Measurements from ENCODE around the gene GRIP2.

The GRIP2 gene

DNA sequence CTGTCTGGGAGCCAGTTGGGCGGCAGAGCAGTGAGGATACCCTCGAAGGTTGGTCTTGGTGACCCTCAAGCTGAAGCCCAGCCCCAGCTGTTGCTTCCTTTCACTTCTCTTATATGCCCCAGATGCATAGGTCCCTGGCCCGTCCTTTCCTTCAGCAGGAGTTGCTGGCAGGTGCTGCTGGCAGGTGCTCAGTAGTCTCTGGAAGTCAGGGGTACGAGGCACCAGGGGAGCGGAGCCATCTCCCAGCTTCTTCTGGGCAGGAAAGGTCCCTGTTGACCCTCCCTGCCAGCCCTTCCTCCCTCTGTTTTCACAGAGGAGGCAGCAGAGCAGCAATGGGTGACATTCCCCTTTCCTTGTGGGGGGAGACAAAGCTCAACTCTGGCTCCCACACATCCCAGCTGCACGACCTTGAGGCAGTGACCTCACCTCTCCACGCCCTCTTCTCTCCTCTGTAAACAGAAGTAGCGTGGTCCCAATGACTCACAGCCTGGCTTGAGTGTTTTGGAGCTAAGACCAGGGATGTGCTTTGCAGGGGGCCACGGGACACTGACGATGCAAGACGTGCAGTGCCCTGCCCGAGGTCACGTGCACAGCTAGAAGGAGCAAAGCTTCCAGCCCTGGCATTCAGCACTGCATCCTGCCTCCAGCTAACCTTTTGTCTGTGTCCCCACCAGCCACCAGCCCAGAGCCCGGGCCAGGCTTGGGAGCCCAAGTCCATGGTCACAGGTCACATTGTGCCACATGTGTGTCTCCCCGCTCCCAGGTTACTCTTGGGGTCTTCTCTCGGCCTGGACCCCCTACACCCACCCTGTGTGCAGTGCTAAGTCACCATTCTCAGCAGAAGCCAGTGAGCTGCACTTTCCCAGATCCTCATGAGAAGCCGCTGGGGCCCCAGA lies 88.0 kb downstream of the GRIP2 start:
- peak; percentile 56 for ATAC-seq
- TF ChIP-seq, protein P1, sequence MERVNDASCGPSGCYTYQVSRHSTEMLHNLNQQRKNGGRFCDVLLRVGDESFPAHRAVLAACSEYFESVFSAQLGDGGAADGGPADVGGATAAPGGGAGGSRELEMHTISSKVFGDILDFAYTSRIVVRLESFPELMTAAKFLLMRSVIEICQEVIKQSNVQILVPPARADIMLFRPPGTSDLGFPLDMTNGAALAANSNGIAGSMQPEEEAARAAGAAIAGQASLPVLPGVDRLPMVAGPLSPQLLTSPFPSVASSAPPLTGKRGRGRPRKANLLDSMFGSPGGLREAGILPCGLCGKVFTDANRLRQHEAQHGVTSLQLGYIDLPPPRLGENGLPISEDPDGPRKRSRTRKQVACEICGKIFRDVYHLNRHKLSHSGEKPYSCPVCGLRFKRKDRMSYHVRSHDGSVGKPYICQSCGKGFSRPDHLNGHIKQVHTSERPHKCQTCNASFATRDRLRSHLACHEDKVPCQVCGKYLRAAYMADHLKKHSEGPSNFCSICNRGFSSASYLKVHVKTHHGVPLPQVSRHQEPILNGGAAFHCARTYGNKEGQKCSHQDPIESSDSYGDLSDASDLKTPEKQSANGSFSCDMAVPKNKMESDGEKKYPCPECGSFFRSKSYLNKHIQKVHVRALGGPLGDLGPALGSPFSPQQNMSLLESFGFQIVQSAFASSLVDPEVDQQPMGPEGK (CRISPR knock-in tag; IDR thresholded peaks at IDR 0.05; ENCODE audit: borderline replicate concordance), result no peak
- TF ChIP-seq ISL1 (CRISPR knock-in tag; IDR thresholded peaks at IDR 0.05) (no peak), ZNF565 (CRISPR knock-in tag; conservative IDR thresholded peaks at IDR 0.05; ENCODE audit: low read depth) (no peak), ZNF8 (CRISPR knock-in tag; IDR thresholded peaks at IDR 0.05) (no peak), GLIS3 (CRISPR knock-in tag; IDR thresholded peaks at IDR 0.05) (no peak), RARB (CRISPR knock-in tag; IDR thresholded peaks at IDR 0.05) (no peak), ESRRG (CRISPR knock-in tag; IDR thresholded peaks at IDR 0.05) (no peak), PPARA (CRISPR knock-in tag; IDR thresholded peaks at IDR 0.05; ENCODE audit: borderline replicate concordance) (no peak), TOX (CRISPR knock-in tag; IDR thresholded peaks at IDR 0.05; ENCODE audit: borderline replicate concordance) (no peak), OSR1 (CRISPR knock-in tag; IDR thresholded peaks at IDR 0.05) (no peak), ARNTL (CRISPR knock-in tag; IDR thresholded peaks at IDR 0.05; ENCODE audit: borderline replicate concordance, low read depth) (no peak), ZFP3 (CRISPR knock-in tag; IDR thresholded peaks at IDR 0.05) (no peak), ZFP30 (CRISPR knock-in tag; IDR thresholded peaks at IDR 0.05) (no peak), ZNF70 (CRISPR knock-in tag; IDR thresholded peaks at IDR 0.05) (no peak)
- TF ChIP-seq, protein P2, sequence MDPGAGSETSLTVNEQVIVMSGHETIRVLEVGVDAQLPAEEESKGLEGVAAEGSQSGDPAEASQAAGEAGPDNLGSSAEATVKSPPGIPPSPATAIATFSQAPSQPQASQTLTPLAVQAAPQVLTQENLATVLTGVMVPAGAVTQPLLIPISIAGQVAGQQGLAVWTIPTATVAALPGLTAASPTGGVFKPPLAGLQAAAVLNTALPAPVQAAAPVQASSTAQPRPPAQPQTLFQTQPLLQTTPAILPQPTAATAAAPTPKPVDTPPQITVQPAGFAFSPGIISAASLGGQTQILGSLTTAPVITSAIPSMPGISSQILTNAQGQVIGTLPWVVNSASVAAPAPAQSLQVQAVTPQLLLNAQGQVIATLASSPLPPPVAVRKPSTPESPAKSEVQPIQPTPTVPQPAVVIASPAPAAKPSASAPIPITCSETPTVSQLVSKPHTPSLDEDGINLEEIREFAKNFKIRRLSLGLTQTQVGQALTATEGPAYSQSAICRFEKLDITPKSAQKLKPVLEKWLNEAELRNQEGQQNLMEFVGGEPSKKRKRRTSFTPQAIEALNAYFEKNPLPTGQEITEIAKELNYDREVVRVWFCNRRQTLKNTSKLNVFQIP (CRISPR knock-in tag; IDR thresholded peaks at IDR 0.05; ENCODE audit: borderline replicate concordance, low read depth), result no peak
- TF ChIP-seq, protein P3, sequence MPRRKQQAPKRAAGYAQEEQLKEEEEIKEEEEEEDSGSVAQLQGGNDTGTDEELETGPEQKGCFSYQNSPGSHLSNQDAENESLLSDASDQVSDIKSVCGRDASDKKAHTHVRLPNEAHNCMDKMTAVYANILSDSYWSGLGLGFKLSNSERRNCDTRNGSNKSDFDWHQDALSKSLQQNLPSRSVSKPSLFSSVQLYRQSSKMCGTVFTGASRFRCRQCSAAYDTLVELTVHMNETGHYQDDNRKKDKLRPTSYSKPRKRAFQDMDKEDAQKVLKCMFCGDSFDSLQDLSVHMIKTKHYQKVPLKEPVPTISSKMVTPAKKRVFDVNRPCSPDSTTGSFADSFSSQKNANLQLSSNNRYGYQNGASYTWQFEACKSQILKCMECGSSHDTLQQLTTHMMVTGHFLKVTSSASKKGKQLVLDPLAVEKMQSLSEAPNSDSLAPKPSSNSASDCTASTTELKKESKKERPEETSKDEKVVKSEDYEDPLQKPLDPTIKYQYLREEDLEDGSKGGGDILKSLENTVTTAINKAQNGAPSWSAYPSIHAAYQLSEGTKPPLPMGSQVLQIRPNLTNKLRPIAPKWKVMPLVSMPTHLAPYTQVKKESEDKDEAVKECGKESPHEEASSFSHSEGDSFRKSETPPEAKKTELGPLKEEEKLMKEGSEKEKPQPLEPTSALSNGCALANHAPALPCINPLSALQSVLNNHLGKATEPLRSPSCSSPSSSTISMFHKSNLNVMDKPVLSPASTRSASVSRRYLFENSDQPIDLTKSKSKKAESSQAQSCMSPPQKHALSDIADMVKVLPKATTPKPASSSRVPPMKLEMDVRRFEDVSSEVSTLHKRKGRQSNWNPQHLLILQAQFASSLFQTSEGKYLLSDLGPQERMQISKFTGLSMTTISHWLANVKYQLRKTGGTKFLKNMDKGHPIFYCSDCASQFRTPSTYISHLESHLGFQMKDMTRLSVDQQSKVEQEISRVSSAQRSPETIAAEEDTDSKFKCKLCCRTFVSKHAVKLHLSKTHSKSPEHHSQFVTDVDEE (CRISPR knock-in tag; IDR thresholded peaks at IDR 0.05), result no peak
- TF ChIP-seq, protein P4, sequence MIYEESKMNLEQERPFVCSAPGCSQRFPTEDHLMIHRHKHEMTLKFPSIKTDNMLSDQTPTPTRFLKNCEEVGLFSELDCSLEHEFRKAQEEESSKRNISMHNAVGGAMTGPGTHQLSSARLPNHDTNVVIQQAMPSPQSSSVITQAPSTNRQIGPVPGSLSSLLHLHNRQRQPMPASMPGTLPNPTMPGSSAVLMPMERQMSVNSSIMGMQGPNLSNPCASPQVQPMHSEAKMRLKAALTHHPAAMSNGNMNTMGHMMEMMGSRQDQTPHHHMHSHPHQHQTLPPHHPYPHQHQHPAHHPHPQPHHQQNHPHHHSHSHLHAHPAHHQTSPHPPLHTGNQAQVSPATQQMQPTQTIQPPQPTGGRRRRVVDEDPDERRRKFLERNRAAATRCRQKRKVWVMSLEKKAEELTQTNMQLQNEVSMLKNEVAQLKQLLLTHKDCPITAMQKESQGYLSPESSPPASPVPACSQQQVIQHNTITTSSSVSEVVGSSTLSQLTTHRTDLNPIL (CRISPR knock-in tag; IDR thresholded peaks at IDR 0.05; ENCODE audit: low read depth), result no peak

DNA sequence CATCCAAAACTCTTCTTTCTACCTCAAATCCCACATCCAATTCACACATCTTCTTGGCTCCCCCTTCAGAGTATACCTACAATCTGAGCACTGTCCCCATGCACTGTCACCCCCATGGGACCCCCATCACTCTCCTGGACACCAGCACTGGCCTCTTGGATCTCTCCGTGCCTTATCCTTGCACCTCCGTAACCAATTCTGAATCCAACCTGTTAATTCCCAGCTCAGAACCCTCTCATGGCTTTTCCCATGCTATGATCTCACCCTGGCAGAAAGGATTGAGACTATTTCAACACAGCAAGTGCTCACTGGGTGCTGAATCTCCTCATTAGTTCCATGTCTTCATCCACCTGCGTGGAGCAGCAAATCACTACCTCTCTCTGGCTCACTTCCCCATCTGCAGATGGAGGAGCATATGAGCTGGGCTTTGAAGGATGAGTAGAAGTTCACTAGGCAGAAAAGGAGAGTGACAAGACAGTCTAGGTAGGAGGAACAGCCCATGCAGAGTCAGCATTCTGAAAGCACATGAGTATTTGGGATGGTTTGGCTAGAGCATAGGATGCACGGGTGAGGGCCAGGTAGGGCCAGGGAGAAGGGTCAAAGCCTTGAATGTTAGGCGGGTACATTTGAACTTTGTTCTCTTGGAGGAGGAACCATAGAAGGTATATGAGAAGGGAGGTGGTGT lies 89.1 kb downstream of the GRIP2 start:
- no peak for ATAC-seq

More for the DNA sequence above, 89.1 kb downstream of the GRIP2 start:
- TF ChIP-seq, protein P4 (CRISPR knock-in tag; IDR thresholded peaks at IDR 0.05; ENCODE audit: low read depth), result no peak
- TF ChIP-seq, protein P5, sequence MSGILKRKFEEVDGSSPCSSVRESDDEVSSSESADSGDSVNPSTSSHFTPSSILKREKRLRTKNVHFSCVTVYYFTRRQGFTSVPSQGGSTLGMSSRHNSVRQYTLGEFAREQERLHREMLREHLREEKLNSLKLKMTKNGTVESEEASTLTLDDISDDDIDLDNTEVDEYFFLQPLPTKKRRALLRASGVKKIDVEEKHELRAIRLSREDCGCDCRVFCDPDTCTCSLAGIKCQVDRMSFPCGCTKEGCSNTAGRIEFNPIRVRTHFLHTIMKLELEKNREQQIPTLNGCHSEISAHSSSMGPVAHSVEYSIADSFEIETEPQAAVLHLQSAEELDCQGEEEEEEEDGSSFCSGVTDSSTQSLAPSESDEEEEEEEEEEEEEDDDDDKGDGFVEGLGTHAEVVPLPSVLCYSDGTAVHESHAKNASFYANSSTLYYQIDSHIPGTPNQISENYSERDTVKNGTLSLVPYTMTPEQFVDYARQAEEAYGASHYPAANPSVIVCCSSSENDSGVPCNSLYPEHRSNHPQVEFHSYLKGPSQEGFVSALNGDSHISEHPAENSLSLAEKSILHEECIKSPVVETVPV (CRISPR knock-in tag; IDR thresholded peaks at IDR 0.05), result no peak
- TF ChIP-seq ZNF565 (CRISPR knock-in tag; conservative IDR thresholded peaks at IDR 0.05; ENCODE audit: low read depth) (no peak), PPARA (CRISPR knock-in tag; IDR thresholded peaks at IDR 0.05; ENCODE audit: borderline replicate concordance) (no peak), ZFP3 (CRISPR knock-in tag; IDR thresholded peaks at IDR 0.05) (peak; percentile 97), RARB (CRISPR knock-in tag; IDR thresholded peaks at IDR 0.05) (no peak), TOX (CRISPR knock-in tag; IDR thresholded peaks at IDR 0.05; ENCODE audit: borderline replicate concordance) (no peak)
- TF ChIP-seq, protein P2 (CRISPR knock-in tag; IDR thresholded peaks at IDR 0.05; ENCODE audit: borderline replicate concordance, low read depth), result no peak
